OCI-M2 (cell line): Measurements from ENCODE around the gene NMNAT2.

Experiments used
- DNase-seq: peaks from one replicate; lab custom pipeline; 2025; ENCODE audit not compliant: unreplicated experiment; lab: John Stamatoyannopoulos, UW

Gene NMNAT2

GRCh38 chr1:183270541-183271141 lies 147.5 kb downstream of the NMNAT2 start:
- no peak for DNase-seq

GRCh38 chr1:183267646-183268431 lies 150.3 kb downstream of the NMNAT2 start:
- DNase-seq: no peak

GRCh38 chr1:183263886-183264602 lies 154.1 kb downstream of the NMNAT2 start:
- DNase-seq: no peak

GRCh38 chr1:183262628-183263200 lies 155.5 kb downstream of the NMNAT2 start:
- DNase-seq: no peak

DNA sequence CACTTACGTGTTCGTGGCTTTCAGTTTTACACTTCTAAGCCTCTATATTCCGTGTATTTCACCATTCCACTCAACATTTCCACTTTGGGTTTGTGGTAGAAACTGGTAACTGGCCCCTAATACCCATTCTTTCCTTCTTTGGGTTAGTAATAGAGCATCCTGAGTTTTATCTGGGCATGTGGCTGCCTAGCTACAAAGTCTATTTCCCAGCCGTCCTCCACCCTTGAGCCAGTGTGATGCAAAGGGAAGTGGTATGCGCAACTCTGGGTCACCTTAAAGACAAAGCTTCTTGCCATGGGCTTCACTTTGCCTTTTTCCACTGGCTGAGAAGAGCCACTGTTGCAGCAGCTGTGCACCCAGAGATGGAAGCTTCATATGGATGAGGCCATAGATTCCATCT lies 158.3 kb downstream of the NMNAT2 start:
- DNase-seq: no peak

- no peak for DNase-seq
Observed at GRCh38 chr1:183255073-183255472, 163.1 kb downstream of the NMNAT2 start.

- DNase-seq: no peak
Observed at GRCh38 chr1:183251959-183252450, 166.2 kb downstream of the NMNAT2 start.

DNA sequence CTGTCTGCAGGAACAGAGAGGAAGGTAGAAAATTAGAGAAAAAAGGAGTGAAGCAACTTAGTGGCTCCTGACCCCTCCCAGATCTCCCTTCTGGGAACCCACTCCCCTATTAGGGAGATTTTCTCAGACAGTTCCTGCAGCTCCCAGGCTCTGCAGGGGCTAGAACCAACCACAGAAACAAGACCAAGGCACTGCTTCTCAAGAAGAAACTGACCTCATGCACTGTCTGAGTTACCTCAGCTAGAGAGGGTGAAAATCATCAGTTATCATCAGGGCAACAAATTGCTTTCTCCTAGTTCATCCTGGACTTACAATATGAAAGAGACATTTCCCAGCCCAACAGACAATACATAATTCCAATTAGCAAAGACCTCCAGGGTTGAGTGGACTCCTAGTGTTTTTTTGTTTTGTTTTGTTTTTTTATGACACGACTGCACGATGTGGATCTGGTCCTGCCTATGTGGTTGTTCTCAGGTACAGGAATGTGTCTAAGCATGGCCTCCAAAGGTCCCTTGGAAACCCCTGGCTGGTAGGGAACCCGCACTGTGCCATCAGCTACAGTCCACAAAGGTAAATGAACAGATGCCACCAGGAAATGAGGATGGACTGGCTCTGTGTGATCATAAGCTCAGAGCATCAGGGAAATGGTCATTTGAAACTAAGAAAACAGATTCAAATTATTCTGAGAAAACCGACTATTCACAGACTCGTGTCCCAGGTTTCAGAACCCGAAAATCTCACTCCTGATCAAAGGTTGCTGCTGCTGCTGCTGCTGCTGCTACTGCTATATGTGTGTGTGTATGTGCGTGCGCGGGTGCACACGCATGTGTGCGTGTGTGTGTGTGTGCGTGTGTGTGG lies 166.8 kb downstream of the NMNAT2 start:
- DNase-seq: no peak

- DNase-seq: no peak
Observed at GRCh38 chr1:183249941-183250452, 168.2 kb downstream of the NMNAT2 start.

GRCh38 chr1:183248989-183249691 lies 169.0 kb downstream of the NMNAT2 start:
- no peak for DNase-seq

DNA sequence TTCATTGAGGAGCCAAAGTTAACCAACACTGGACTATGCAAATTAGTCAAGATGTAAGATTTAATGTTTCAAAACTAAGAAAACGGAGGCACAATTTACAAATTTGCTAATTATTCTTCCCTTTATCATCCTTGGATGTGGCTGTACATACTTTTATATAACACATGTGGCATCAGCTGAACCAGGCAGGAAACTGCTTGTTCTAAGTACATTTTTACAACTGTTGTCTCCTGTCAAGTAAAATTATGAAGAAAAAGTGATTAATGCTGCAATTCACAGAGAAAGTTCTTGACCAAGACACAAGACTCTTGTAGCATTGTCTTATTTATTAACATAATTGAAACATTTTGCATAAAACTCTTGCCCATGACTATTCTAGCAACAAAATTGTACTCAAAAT lies 170.2 kb downstream of the NMNAT2 start:
- no peak for DNase-seq

DNA sequence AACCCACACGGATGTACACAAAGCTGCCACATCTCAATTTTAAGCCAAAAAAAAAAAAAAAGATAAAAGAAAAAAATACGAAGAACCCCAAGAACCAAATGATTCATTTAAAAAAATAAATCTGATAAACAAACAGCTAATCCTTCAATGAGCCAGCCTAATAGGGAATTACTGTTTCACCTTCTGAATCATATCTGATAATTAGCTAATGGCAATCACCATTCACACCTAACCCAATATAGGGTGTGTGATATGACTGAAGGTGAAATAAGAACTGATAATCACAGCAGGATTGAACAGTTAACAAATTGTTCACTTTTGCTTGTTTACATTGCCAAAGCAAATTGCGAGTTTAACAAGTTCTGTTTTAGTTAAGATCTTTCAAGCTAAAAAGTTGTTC lies 170.7 kb downstream of the NMNAT2 start:
- no peak for DNase-seq

DNA sequence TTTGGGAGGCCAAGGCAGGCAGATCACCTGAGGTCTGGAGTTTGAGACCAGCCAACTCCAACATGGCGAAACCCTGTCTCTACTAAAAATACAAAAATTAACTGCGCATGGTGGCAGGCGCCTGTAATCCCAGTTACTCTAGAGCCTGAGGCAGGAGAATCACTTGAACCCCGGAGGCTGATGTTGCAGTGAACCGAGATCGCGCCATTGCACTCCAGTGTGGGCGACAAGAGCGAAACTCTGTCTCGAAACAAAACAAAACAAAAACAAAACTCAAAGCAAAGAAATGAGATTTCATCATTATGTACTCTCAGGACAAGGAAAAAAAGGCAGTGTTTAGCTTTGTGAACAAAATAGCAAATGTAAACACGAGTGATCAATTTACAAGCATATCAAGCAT lies 171.1 kb downstream of the NMNAT2 start:
- DNase-seq: no peak

DNA sequence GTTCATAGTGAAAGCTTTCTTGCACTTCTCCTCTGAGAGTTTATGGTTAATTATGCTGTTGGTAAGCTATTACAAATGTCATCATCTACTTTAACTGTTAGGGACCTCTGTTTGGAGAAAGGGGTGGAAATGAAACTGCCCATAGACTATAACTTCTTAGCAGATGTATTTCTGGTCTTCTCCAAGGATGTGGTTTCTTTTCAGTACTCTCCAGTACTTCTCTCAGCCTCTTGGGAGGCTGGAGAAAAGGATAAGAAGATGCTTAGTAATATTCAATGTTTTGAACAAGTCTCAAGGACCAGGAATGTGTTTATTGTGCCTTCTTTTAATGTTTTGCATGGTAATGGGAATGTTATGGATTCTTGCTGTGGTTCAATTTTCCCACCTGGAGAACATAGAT lies 171.7 kb downstream of the NMNAT2 start:
- DNase-seq: no peak

DNA sequence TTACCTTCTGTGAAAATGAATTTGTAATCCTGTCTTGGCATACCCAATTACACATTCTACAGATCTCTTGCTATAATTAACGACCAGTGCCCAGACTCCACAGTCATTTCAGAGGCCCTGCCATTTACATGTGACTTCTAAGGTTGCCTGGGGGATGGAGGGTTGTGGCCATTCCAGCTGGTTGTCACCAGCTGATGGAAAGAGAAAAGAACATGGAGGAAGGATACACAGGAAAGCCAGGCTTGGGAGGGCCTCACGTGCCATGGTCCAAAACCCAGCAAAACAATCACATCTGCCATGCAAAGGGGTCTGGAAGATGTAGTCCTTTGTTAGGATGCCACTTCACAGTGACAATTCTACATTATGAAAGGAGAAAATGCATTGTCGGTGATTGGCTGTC lies 172.8 kb downstream of the NMNAT2 start:
- no peak for DNase-seq

- no peak for DNase-seq
Observed at GRCh38 chr1:183244466-183244865, 173.7 kb downstream of the NMNAT2 start.

DNA sequence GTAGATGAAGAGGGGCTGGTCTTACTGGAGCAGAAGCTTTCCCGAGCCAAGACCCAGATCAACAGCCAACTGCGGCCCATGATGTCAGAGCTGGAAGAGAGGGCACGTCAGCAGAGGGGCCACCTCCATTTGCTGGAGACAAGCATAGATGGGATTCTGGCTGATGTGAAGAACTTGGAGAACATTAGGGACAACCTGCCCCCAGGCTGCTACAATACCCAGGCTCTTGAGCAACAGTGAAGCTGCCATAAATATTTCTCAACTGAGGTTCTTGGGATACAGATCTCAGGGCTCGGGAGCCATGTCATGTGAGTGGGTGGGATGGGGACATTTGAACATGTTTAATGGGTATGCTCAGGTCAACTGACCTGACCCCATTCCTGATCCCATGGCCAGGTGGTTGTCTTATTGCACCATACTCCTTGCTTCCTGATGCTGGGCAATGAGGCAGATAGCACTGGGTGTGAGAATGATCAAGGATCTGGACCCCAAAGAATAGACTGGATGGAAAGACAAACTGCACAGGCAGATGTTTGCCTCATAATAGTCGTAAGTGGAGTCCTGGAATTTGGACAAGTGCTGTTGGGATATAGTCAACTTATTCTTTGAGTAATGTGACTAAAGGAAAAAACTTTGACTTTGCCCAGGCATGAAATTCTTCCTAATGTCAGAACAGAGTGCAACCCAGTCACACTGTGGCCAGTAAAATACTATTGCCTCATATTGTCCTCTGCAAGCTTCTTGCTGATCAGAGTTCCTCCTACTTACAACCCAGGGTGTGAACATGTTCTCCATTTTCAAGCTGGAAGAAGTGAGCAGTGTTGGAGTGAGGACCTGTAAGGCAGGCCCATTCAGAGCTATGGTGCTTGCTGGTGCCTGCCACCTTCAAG lies 174.8 kb downstream of the NMNAT2 start:
- DNase-seq: no peak

DNA sequence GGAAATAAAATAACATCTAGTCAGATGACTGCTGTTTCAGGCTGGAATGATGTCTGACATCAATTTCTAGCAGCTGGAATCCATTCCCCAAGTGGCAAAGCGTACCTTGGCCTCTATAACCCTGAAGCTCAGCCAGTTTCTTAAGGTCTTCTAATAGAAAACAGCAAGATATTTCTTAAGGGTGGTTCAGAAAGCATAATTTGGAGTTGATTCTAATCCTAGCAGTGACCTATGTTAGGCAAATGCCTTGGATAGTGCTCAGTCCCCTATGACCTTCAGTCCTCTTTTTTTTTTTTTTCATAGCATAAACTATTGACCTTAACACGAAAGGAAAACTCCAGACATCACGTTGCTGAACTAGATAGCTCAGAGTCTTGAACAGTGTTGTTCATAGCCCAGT lies 175.6 kb downstream of the NMNAT2 start:
- DNase-seq: no peak

DNA sequence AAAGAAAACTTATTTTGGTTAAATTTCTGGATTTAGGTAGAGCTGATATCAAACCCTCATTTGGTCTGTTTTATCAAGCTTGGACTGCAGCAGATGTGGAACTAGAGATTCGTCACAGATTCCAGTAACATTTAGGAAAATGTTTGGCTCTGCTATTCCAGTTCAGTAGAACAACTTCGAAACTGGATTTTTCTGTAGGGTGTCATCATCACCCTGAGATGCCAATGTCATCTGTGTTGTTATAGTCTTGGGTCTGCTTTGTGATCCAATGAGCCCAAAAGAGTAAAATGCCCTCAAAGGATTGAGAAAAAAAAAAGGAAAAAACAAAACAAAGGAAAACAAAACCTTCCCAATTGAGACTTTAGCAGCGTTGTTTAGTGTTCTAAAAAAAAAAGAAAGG lies 176.7 kb downstream of the NMNAT2 start:
- no peak for DNase-seq
